B cell (primary cell): ENCODE results near the gene SLC26A3.

Experiments
- EZH2 ChIP-seq: IDR thresholded peaks from 2 replicates; pipeline ENCODE4 v1.6.1; 2012; ENCODE audit warnings: borderline replicate concordance, low read depth, mild to moderate bottlenecking, moderate library complexity, low read length; ENCODE audit not compliant: insufficient read depth, poor library complexity, severe bottlenecking
- TF ChIP-seq, protein P1 (sequence below): fragments of 200-600 bp; IDR thresholded peaks from one replicate; pipeline ENCODE4 v1.8.0; 2022; ENCODE audit warnings: antibody characterized with exemption, mild to moderate bottlenecking

DNA sequence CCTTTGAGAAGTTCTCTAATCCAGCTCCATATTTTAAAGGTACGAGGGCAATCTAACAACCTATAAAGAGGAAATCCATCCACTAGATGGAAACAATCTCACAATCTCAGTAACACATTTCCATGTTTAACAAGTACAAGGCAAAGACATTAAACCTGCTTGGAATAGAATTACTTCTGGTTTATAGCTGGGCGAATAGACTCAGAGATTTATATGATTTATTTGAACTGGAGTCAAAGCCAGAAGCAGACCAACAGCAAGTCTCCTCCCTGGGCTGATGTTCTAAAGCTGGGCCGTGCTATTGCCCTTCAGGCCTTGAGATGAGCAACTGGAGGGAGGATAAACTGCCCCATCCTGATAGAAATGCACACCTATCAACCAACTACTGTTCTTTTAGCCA, 25.3 kb downstream of the SLC26A3 start:
- TF ChIP-seq, protein P1, sequence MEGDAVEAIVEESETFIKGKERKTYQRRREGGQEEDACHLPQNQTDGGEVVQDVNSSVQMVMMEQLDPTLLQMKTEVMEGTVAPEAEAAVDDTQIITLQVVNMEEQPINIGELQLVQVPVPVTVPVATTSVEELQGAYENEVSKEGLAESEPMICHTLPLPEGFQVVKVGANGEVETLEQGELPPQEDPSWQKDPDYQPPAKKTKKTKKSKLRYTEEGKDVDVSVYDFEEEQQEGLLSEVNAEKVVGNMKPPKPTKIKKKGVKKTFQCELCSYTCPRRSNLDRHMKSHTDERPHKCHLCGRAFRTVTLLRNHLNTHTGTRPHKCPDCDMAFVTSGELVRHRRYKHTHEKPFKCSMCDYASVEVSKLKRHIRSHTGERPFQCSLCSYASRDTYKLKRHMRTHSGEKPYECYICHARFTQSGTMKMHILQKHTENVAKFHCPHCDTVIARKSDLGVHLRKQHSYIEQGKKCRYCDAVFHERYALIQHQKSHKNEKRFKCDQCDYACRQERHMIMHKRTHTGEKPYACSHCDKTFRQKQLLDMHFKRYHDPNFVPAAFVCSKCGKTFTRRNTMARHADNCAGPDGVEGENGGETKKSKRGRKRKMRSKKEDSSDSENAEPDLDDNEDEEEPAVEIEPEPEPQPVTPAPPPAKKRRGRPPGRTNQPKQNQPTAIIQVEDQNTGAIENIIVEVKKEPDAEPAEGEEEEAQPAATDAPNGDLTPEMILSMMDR, result no peak
- no peak for TF ChIP-seq EZH2
